K562 (cell line): ENCODE data around the gene SVIL. TPM values are rescaled to one million over a fixed set of nuclear protein-coding genes. Genes with fewer than 3 reads are reported as not detected.

ENCODE experiments used
- ATAC-seq: fragments of 200-7000 bp; cut with Tn5 transposase; 3 replicates; pipeline ENCODE4 v1.9.1; 2020; ENCODE audit warnings: moderate library complexity
- BruUV-seq: library from RNA; stranded (reverse); fragments of 400-500 nt; replicated peaks from 2 replicates; lab custom pipeline; 2021; lab: Mats Ljungman, UMichigan
- CTCF ChIA-PET: fragments of 300-600 bp; formaldehyde crosslinking; extraction: SDS; loops from one replicate; lab custom pipeline; 2021; ENCODE audit warnings: low intra/inter-chr PET ratio; lab: Yijun Ruan, JAX
- POLR2A ChIA-PET: fragments of 300-600, 350-650 bp; sonication (Branson Sonifier 250); formaldehyde crosslinking; extraction: SDS; loops from one replicate; lab custom pipeline; 2021; ENCODE audit warnings: antibody characterized with exemption, inconsistent platforms; lab: Yijun Ruan, JAX
- DNase-seq, 4 experiments: peaks; one replicate each; pipeline versions ENCODE4 v3.0.0 to v3.0.0-alpha.2; 2011 to 2018; ENCODE audit warnings: low spot score in 3 of 4, mixed read lengths in 3 of 4; ENCODE audit errors: extremely low read depth in 1 of 4
- FAIRE-seq: peaks from 2 replicates; lab custom pipeline; 2011; peaks lifted over from hg19 to GRCh38; lab: Jason Lieb, UNC
- H2AFZ ChIP-seq: 2 replicates; pipeline ENCODE4 v1.6.0; 2011; ENCODE audit warnings: low read depth, low read length, control low read depth, inconsistent platforms
- H3K27ac ChIP-seq: fragments of 200-600 bp; 3 replicates; pipeline ENCODE4 v1.8.0; 2011; ENCODE audit warnings: low read depth, mild to moderate bottlenecking, control low read depth, inconsistent platforms, low read length, moderate library complexity, mixed read lengths; ENCODE audit errors: extremely low read depth
- H3K27me3 ChIP-seq, 2 experiments: fragments of 300-600 bp in 1 of 2; 2 replicates in 1 of 2; 3 replicates in 1 of 2; pipeline versions ENCODE4 v1.6.0 to v1.8.0; 2011; ENCODE audit warnings: inconsistent platforms in 2 of 2, low read length in 2 of 2, mild to moderate bottlenecking in 1 of 2, mixed read lengths in 1 of 2, moderate library complexity in 1 of 2; ENCODE audit not compliant: control insufficient read depth in 2 of 2, insufficient read depth in 2 of 2
- H3K36me3 ChIP-seq: fragments of 300-600 bp; 3 replicates; pipeline ENCODE4 v1.8.0; 2011; ENCODE audit warnings: mild to moderate bottlenecking, low read length, inconsistent platforms; ENCODE audit not compliant: control insufficient read depth, insufficient read depth
- H3K4me1 ChIP-seq, 2 experiments: fragments of 200-600 bp in 1 of 2; replicated peaks in 1 of 2; 2 replicates in 1 of 2; 3 replicates in 1 of 2; pipeline versions ENCODE4 v1.5.1 to v1.8.0; 2011; ENCODE audit warnings: inconsistent platforms in 2 of 2, low read length in 2 of 2, mild to moderate bottlenecking in 1 of 2, mixed read lengths in 1 of 2, moderate library complexity in 1 of 2; ENCODE audit not compliant: control insufficient read depth in 2 of 2, insufficient read depth in 2 of 2
- H3K4me2 ChIP-seq: 2 replicates; pipeline ENCODE4 v1.6.1; 2011; ENCODE audit warnings: low read length, control low read depth, inconsistent platforms, mixed read lengths; ENCODE audit not compliant: insufficient read depth
- H3K4me3 ChIP-seq: fragments of 200-600 bp; sonication (generic), shearing (Covaris generic); 2 replicates; pipeline ENCODE4 v1.5.1; 2016; ENCODE audit warnings: control low read depth, inconsistent platforms
- H3K79me2 ChIP-seq: fragments of 200-600 bp; 3 replicates; pipeline ENCODE4 v1.8.0; 2011; ENCODE audit warnings: low read length, inconsistent platforms; ENCODE audit not compliant: control insufficient read depth, insufficient read depth
- H3K9ac ChIP-seq, 2 experiments: 2 replicates each; pipeline versions ENCODE4 v1.6.0 to v1.6.1; 2011; ENCODE audit warnings: low read depth in 2 of 2, low read length in 2 of 2, control low read depth in 1 of 2, inconsistent platforms in 1 of 2, mild to moderate bottlenecking in 1 of 2, mixed read lengths in 1 of 2; ENCODE audit not compliant: insufficient read depth in 1 of 2
- H3K9me1 ChIP-seq: one replicate; pipeline ENCODE4 v1.6.0; 2011; ENCODE audit warnings: inconsistent platforms, mild to moderate bottlenecking, low read length, moderate library complexity; ENCODE audit not compliant: control insufficient read depth, insufficient read depth
- H3K9me3 ChIP-seq: replicated peaks from 2 replicates; pipeline ENCODE4 v1.5.1; 2011; ENCODE audit warnings: low read depth, low read length, inconsistent platforms; ENCODE audit not compliant: control insufficient read depth, insufficient read depth
- H4K20me1 ChIP-seq: replicated peaks from 2 replicates; pipeline ENCODE4 v1.6.1; 2011; ENCODE audit warnings: low read length, inconsistent platforms, mixed read lengths; ENCODE audit not compliant: control insufficient read depth, insufficient read depth
- ATF2 ChIP-seq: sonication (generic); formaldehyde crosslinking; IDR thresholded peaks from 2 replicates; pipeline ENCODE4 v1.8.1; 2022; ENCODE audit warnings: missing genetic modification reagents
- CHD4 ChIP-seq: fragments of 200-600 bp; sonication (generic); IDR thresholded peaks from 3 replicates; pipeline ENCODE4 v1.6.1; 2012; ENCODE audit warnings: low read depth, mild to moderate bottlenecking, mixed read lengths, low read length, inconsistent platforms; ENCODE audit not compliant: insufficient read depth, insufficient replicate concordance, poor library complexity, severe bottlenecking
- L3MBTL2 ChIP-seq: fragments of 450-650 bp; IDR thresholded peaks from 2 replicates; pipeline ENCODE4 v1.6.1; 2016; ENCODE audit warnings: mild to moderate bottlenecking, moderate library complexity
- MAFG ChIP-seq: fragments of 450-650 bp; conservative IDR thresholded peaks from 2 replicates; pipeline ENCODE4 v1.6.1; 2016; ENCODE audit warnings: missing genetic modification characterization, missing compliant biosample characterization
- ZC3H8 ChIP-seq: fragments of 450-650 bp; IDR thresholded peaks from 2 replicates; pipeline ENCODE4 v1.6.1; 2017
- ZNF217 ChIP-seq: sonication (generic); formaldehyde crosslinking; IDR thresholded peaks from 2 replicates; pipeline ENCODE4 v1.8.0; 2022; ENCODE audit warnings: mild to moderate bottlenecking, missing genetic modification reagents
- ZNF354B ChIP-seq: fragments of 250-450 bp; sonication (Bioruptor Pico); IDR thresholded peaks from 2 replicates; pipeline ENCODE4 v1.4.0; 2020
- ZNF41 ChIP-seq: fragments of 250-450 bp; sonication (Bioruptor Pico); conservative IDR thresholded peaks from 2 replicates; pipeline ENCODE4 v1.4.0; 2020; ENCODE audit warnings: mild to moderate bottlenecking
- ZNF696 ChIP-seq: fragments of 250-450 bp; sonication (Bioruptor Pico); conservative IDR thresholded peaks from 2 replicates; pipeline ENCODE4 v1.4.0; 2020; ENCODE audit warnings: mild to moderate bottlenecking, moderate library complexity
- WGBS: fragments of 100-300 bp; shearing (Covaris generic); methylation state at CpG from one replicate; pipeline ENCODE4 v1.1.6; 2016; ENCODE audit warnings: low coverage, mixed read lengths; ENCODE audit not compliant: insufficient coverage; ENCODE audit errors: missing lambda C conversion rate; 5-methylcytosine and 5-hydroxymethylcytosine counted together
- in situ Hi-C: fragments of 300-500 bp; cut with MboI; formaldehyde crosslinking; loops from 4 replicates; pipeline ENCODE4 v1.15.0; 2018; ENCODE audit warnings: inconsistent platforms, mixed read lengths
- intact Hi-C: fragments of 100-400 bp; cut with micrococcal nuclease; formaldehyde crosslinking; loops from 2 replicates; pipeline ENCODE4 v1.14.2; 2022
- polyA plus RNA-seq, 8 experiments: library from polyadenylated mRNA; depleted of rRNA in 4 of 8; stranded (reverse) in 5 of 8; unstranded in 3 of 8; fragments of >200 nt; fragmentation: Nextera tagmentation in 2 of 8; fragmentation: Illumina TruSeq in 1 of 8; extraction: Ambion mirVana in 2 of 8; extraction: Trizol in 1 of 8; gene quantifications; 2 replicates each; pipeline versions ENCODE4 v1.2.1 to v1.2.3, GENCODE V29; 2011 to 2014; ENCODE audit warnings: inconsistent platforms in 1 of 8, missing spikeins in 1 of 8
- total RNA-seq, 7 experiments: library from RNA; depleted of rRNA in 6 of 7; stranded (reverse); fragments of >200 nt in 6 of 7; fragmentation: Illumina TruSeq in 2 of 7; extraction: Trizol in 2 of 7; gene quantifications; 2 replicates each; pipeline versions ENCODE4 v1.2.1 to v1.2.3, GENCODE V29; 2011 to 2021; ENCODE audit warnings: low replicate concordance in 1 of 7
- TF ChIP-seq, protein P1 (sequence below): fragments of 250-450 bp; sonication (Bioruptor Pico); IDR thresholded peaks from 2 replicates; pipeline ENCODE4 v1.8.0; 2021; ENCODE audit warnings: mild to moderate bottlenecking, moderate library complexity
- TF ChIP-seq, protein P2 (sequence below): sonication (generic); formaldehyde crosslinking; IDR thresholded peaks from 2 replicates; pipeline ENCODE4 v1.8.1; 2023; ENCODE audit warnings: mild to moderate bottlenecking, missing genetic modification reagents

The SVIL gene
- total and polyA plus RNA-seq, 9 of the 15 experiments (the other 6 are each of a cell fraction or from before 2014, with no cell fraction given), result under 0.01 to 0.18 (median 0.05) TPM; not detected in 3

GRCh38 chr10:29613791-29614190, 21.0 kb downstream of the SVIL start:
- BruUV-seq, result no TSS peak

More at GRCh38 chr10:29613791-29614190, 21.0 kb downstream of the SVIL start:
- Histone ChIP-seq H3K27ac (no peak overlapping the region), H3K9me1 (no peaks in the 10 kb centered on the region), H3K79me2 (no peaks in the 10 kb centered on the region), H3K9me3 (no peaks in the 10 kb centered on the region), H3K4me1 (no peaks in the 10 kb centered on the region), H3K36me3 (no peaks in the 10 kb centered on the region), H4K20me1 (no peaks in the 10 kb centered on the region), H3K9ac (no peak overlapping the region), H3K4me2 (no peak overlapping the region), H3K4me3 (no peak overlapping the region), H2AFZ (no peak overlapping the region)
- ATAC-seq (no peak), FAIRE-seq (no peak), DNase-seq (no peak)
- CTCF ChIA-PET, result no interaction called here
- POLR2A ChIA-PET, result no interaction called here
- in situ Hi-C loops (no loop called here), intact Hi-C loops (no loop called here)
- no peak for TF ChIP-seq ZNF217
- TF ChIP-seq ZNF696 (CRISPR knock-in tag), result no peak
- TF ChIP-seq MAFG (tag), result no peak
- TF ChIP-seq ZNF41, result no peak
- no peak for TF ChIP-seq L3MBTL2
- TF ChIP-seq ATF2, result no peak
- no peak for TF ChIP-seq ZC3H8
- TF ChIP-seq, protein P1, sequence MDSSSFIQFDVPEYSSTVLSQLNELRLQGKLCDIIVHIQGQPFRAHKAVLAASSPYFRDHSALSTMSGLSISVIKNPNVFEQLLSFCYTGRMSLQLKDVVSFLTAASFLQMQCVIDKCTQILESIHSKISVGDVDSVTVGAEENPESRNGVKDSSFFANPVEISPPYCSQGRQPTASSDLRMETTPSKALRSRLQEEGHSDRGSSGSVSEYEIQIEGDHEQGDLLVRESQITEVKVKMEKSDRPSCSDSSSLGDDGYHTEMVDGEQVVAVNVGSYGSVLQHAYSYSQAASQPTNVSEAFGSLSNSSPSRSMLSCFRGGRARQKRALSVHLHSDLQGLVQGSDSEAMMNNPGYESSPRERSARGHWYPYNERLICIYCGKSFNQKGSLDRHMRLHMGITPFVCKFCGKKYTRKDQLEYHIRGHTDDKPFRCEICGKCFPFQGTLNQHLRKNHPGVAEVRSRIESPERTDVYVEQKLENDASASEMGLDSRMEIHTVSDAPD (CRISPR knock-in tag), result no peak
- TF ChIP-seq ZNF354B (CRISPR knock-in tag), result no peak
- TF ChIP-seq, protein P2, sequence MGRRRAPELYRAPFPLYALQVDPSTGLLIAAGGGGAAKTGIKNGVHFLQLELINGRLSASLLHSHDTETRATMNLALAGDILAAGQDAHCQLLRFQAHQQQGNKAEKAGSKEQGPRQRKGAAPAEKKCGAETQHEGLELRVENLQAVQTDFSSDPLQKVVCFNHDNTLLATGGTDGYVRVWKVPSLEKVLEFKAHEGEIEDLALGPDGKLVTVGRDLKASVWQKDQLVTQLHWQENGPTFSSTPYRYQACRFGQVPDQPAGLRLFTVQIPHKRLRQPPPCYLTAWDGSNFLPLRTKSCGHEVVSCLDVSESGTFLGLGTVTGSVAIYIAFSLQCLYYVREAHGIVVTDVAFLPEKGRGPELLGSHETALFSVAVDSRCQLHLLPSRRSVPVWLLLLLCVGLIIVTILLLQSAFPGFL (CRISPR knock-in tag), result no peak
- TF ChIP-seq CHD4, result no peak
- TF ChIP-seq, all 486 proteins: peak for 0
- H3K27me3 ChIP-seq, result peaks cover 0 to 5% of the 10 kb centered on the region in 2 experiments; a peak in 1 of 5 replicates
- 1% methylated on average over 4 of the region's 4 CpGs for WGBS
